Measurements from ENCODE around the gene ASAP2.

DNA sequence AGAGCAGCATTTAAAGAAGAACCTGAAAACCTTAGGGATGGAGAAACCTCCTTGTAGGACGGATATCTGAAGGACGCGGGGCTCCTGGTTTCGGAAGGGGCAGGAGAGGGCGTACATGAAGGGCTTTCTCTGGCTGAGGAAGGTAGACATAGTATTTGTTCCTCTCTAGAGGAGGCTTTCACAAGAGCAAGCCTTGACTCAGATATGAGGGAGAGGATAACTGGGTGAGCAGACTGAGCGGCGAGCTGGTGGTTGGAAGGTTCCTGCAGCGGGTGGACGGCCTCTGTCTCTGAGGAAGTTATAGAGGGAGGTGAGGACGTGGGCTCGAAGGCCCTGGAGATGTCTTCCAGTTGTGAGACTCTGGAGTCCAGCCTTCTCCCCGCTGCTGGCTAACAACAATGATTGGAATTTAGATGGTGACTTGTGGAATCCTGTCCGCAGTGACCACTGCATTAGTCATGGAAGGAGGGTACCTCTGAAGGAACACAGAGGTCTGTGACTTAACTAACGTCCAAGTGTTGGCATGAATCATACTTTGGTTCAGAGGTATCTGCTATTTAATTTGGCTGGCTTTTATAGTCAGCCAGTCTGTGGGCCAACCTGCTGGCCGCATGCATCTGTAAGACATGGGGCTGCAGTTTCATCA is 80.9 kb downstream of the ASAP2 start:
- no peak for TF ChIP-seq CTCF (IDR thresholded peaks at IDR 0.05)
- TF ChIP-seq POLR2A (IDR thresholded peaks at IDR 0.05): no peak
